Prostate gland (tissue), 2 donors: ENCODE data around the gene MXD4. TPM values are rescaled to one million over a fixed set of nuclear protein-coding genes. Genes with fewer than 3 reads are reported as not detected.

Experiments used
- DNase-seq: peaks from one replicate; pipeline ENCODE4 v3.0.0-alpha.2; 2019; ENCODE audit warnings: low spot score
- H3K27ac ChIP-seq, 2 donors: fragments of 200-600 bp; sonication (generic); 2 replicates each; pipeline ENCODE4 v1.5.1; 2017 to 2019
- H3K27me3 ChIP-seq: fragments of 200-600 bp; sonication (generic); replicated peaks from 2 replicates; pipeline ENCODE4 v1.5.1; 2019; ENCODE audit not compliant: insufficient read depth
- H3K36me3 ChIP-seq, 2 donors: fragments of 200-600 bp; sonication (generic); 1 replicate in 1 of 2; 2 replicates in 1 of 2; pipeline versions ENCODE4 v1.5.1 to v1.8.1; 2017 to 2019
- H3K4me1 ChIP-seq: fragments of 200-600 bp; sonication (generic); replicated peaks from 2 replicates; pipeline ENCODE4 v1.5.1; 2019
- H3K4me3 ChIP-seq, 2 donors: fragments of 200-600 bp; sonication (generic); 2 replicates each; pipeline ENCODE4 v1.5.1; 2017 to 2019
- H3K9me3 ChIP-seq: fragments of 200-600 bp; sonication (generic); 2 replicates; pipeline ENCODE4 v1.5.1; 2017
- POLR2A ChIP-seq: fragments of 450-650 bp; IDR thresholded peaks from one replicate; pipeline ENCODE4 v1.6.1; 2016; ENCODE audit warnings: antibody characterized with exemption, mild to moderate bottlenecking
- POLR2AphosphoS5 ChIP-seq: sonication (generic); formaldehyde crosslinking; IDR thresholded peaks from one replicate; pipeline ENCODE4 v1.6.1; 2017; ENCODE audit warnings: antibody characterized with exemption
- WGBS: methylation state at CpG from one replicate; pipeline ENCODE4 v1.1.5; 2018; 5-methylcytosine and 5-hydroxymethylcytosine counted together
- intact Hi-C: fragments of 100-400 bp; cut with DNase I; formaldehyde crosslinking; loops from one replicate; pipeline ENCODE4 v1.14.2; 2022
- total RNA-seq, 2 donors: library from RNA; depleted of rRNA; stranded (reverse); fragments of >200 nt; gene quantifications; one replicate each; pipeline ENCODE4 v1.1.0, GENCODE V29; 2016
- TF ChIP-seq, protein P1 (sequence below), 4 experiments: fragments of 200-600 bp in 2 of 4; fragments of 450-650 bp in 2 of 4; sonication (generic) in 2 of 4; IDR thresholded peaks; 1 replicate in 3 of 4; 2 replicates in 1 of 4; pipeline ENCODE4 v1.5.1; 2016 to 2019; ENCODE audit warnings: antibody characterized with exemption in 4 of 4, mild to moderate bottlenecking in 2 of 4, moderate library complexity in 2 of 4

Gene MXD4
- total RNA-seq, 2 donors from 2014 or later = 63.4 to 81.1 TPM

DNA sequence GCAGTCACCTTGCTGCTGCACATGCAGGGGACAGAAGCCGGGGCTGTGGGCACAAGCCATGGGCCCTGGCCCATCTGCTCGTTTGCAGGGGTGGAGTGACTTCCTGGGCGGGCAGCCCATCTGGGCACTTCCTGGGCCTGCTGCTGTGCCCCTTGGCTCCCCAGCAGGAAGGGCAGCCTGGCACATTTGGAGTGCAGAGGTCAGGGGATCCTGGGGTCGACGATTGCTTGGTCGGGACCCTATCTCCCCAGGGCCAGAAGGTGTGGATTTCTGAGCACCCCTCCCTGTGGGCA, 10.9 kb upstream of the MXD4 start:
- H3K4me1 ChIP-seq = no peaks in the 10 kb centered on the region
- 86% methylated on average over 6 of the region's 6 CpGs for WGBS
- TF ChIP-seq, protein P1, sequence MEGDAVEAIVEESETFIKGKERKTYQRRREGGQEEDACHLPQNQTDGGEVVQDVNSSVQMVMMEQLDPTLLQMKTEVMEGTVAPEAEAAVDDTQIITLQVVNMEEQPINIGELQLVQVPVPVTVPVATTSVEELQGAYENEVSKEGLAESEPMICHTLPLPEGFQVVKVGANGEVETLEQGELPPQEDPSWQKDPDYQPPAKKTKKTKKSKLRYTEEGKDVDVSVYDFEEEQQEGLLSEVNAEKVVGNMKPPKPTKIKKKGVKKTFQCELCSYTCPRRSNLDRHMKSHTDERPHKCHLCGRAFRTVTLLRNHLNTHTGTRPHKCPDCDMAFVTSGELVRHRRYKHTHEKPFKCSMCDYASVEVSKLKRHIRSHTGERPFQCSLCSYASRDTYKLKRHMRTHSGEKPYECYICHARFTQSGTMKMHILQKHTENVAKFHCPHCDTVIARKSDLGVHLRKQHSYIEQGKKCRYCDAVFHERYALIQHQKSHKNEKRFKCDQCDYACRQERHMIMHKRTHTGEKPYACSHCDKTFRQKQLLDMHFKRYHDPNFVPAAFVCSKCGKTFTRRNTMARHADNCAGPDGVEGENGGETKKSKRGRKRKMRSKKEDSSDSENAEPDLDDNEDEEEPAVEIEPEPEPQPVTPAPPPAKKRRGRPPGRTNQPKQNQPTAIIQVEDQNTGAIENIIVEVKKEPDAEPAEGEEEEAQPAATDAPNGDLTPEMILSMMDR (IDR thresholded peaks at IDR 0.05) = no peak
- intact Hi-C loops = no loop called here
- DNase-seq = no peak
- H3K36me3 ChIP-seq = no peaks in the 10 kb centered on the region
- H3K9me3 ChIP-seq = no peaks in the 10 kb centered on the region
- no peak overlapping the region for H3K27ac ChIP-seq
- H3K27me3 ChIP-seq = no peaks in the 10 kb centered on the region
- no peak overlapping the region for H3K4me3 ChIP-seq

DNA sequence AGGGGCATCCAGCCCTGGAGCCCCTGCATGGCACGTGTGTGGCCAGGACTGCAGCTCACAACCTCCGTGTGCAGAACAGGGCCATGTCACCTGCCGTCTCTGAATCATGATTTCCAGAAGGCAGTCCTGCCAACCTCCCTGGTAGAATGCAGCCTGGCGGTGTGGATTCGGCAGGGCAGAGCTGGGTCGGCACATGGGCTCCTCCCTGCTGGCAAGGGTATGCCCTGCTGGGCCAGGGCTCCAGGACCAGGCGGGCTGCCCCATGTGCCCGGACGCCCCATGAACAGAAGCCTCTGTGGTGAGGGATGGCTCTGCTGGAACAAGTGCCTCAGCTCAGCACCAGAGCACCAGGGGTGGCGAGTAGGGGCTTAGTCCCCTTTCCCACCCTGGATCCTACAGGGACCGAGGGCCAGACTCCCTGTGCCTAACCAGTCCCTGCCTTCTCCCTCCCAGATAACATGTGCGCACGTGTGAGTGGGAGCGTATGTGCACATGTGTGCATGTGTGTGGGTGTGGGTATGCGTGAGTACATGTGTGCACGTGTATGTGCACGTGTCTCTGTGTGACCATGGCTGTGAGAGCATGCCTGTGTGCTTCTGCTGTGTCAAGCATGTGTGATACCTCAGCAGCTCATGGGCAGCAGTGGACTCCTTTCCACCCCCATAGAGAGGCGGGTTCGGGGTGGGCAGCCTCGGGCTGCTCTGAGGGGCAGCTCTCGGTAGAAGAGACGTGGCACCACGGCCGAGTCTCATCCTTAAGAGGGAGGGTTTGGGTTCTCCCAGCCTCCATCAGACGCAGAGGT, 10.3 kb upstream of the MXD4 start:
- DNase-seq = no peak
- Histone ChIP-seq H3K27me3 (no peaks in the 10 kb centered on the region), H3K9me3 (no peaks in the 10 kb centered on the region), H3K4me3 (no peak overlapping the region), H3K27ac (no peak overlapping the region), H3K36me3 (no peaks in the 10 kb centered on the region), H3K4me1 (no peaks in the 10 kb centered on the region)
- intact Hi-C loops = no loop called here
- 91% methylated on average over 21 of the region's 25 CpGs for WGBS
- TF ChIP-seq, protein P1 (IDR thresholded peaks at IDR 0.05) = no peak
- no peak for TF ChIP-seq POLR2AphosphoS5
- no peak for TF ChIP-seq POLR2A

DNA sequence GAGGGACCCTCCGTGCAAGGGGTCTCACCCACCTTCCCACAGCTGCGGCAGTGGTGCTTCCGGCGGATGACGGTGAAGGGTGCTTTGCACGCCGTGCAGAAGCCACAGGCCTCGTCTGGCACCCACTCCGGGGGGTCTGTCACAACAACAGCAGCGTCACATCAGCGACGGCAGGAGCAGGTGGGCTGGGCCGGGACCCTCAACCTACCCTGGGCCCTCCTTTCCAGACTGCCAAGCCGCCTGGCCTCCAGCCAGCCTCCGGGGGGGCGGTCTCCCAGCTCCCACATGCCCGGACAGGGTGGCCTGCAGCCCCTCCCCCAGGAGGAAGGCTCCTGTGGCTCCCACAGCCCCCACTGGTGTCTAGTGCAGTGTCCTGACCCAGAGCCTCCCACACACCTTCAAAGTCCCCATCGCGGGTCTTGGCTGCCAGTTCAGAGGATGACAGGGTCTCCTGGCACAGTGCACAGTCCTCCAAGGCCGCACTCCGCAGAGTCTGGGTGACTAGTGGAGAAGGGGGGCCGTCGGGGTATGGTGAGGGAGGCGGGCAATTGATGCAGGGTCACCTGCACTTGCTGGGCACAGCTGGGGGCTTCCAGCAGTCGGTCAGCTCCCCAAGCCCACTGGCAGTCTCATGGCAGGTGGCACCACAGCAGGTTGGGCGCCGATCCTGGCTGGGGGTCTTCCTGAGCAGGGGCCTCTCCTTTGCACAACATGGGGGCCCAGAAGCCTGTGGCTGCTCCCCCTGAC, 9.5 kb upstream of the MXD4 start:
- WGBS = 75% methylated on average over 27 of the region's 27 CpGs
- intact Hi-C loops = no loop called here
- TF ChIP-seq, protein P1 (IDR thresholded peaks at IDR 0.05) = no peak
- TF ChIP-seq POLR2AphosphoS5 (no peak), POLR2A (no peak)
- H3K4me1 ChIP-seq = no peaks in the 10 kb centered on the region
- H3K36me3 ChIP-seq = no peaks in the 10 kb centered on the region
- H3K9me3 ChIP-seq = no peaks in the 10 kb centered on the region
- H3K4me3 ChIP-seq = no peak overlapping the region
- no peaks in the 10 kb centered on the region for H3K27me3 ChIP-seq
- no peak for DNase-seq
- no peak overlapping the region for H3K27ac ChIP-seq

DNA sequence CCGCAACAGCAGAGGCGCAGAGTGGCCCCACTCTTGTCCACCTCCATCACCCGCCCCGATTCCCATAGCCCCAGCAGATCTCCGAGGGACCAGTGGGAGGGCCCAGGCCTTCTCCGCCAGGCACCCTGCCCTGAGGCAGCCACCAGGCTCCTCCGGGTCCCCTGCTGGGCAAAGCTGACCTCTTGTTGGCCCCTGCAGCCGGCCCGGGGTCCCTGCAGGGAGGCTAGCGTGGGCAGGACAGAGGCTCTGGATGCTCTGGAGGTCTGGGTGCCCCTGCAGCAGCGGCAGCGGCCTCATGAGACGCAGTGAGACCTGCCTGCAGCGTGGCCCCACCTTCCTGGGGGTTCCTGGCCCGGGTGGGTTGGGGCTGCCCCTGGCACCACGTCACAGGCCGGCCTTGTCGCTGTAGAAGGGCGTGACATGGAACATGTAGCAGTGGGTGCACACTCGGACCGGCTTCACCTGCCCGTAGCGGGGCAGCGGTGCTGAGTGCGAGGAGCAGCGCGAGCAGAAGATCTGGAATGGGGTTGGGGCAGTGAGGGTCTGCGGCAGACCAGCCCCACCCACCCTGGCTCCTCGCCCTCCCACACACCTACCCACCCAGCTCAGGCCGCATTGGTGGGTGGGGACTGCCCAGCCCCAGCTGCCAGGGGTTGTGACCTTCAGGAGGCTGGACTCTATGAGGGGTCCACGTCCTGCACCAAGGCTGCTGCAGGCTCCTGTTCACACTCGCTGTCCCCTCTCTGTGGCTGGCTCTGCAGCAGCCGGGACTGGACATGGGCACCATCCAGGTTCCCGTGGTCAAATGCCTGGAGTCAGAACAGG, 8.6 kb upstream of the MXD4 start:
- no peaks in the 10 kb centered on the region for H3K36me3 ChIP-seq
- no peak for DNase-seq
- WGBS = 87% methylated on average over 14 of the region's 34 CpGs
- H3K4me1 ChIP-seq = peaks cover 9% of the 10 kb centered on the region
- TF ChIP-seq POLR2A = no peak
- TF ChIP-seq, protein P1 (IDR thresholded peaks at IDR 0.05) = no peak
- TF ChIP-seq POLR2AphosphoS5 = no peak
- H3K27me3 ChIP-seq = no peaks in the 10 kb centered on the region
- no peaks in the 10 kb centered on the region for H3K9me3 ChIP-seq
- no peak overlapping the region for H3K4me3 ChIP-seq
- intact Hi-C loops = no loop called here
- no peak overlapping the region for H3K27ac ChIP-seq
